ENCODE results near the gene CD8B. TPM values are rescaled to one million over a fixed set of nuclear protein-coding genes. Genes with fewer than 3 reads are reported as not detected.
"Not testable (repeated sequence)": the region's sequence is repeated elsewhere in the genome, so short reads cannot be mapped to it uniquely, and the experiment has no call there.

Gene CD8B
- total RNA-seq (2021) = 0.24 TPM in 1 of 2 replicates, not detected in the other
- long read RNA-seq = 0 reads

GRCh38 chr2:86861628-86862379 is at the start of gene CD8B:
TSS of gene CD8B (minus strand) at chr2:86861886. CDS start at chr2:86861865, 21 bp downstream.
- H3K18ac ChIP-seq (ENCODE audit: insufficient read length, low read depth, low read length); H3K4me1 Mint-ChIP-seq; H4K91ac ChIP-seq (ENCODE audit: insufficient read length, low read depth, low read length); H2BK20ac ChIP-seq (ENCODE audit: low read depth, low read length, poor library complexity, severe bottlenecking); H3K9ac ChIP-seq (ENCODE audit: extremely low read depth, insufficient read length, low read length); H3K4me1 ChIP-seq (ENCODE audit: insufficient read depth, low read length); H2AFZ ChIP-seq (ENCODE audit: low read length); H2BK5ac ChIP-seq (ENCODE audit: insufficient read length, low read length); H3K4ac ChIP-seq (ENCODE audit: low read depth, low read length); H3T11ph ChIP-seq (ENCODE audit: low read length); H3K56ac ChIP-seq (ENCODE audit: insufficient read length, low read depth, low read length); H2BK120ac ChIP-seq (ENCODE audit: low read depth, low read length, poor library complexity, severe bottlenecking); H3K36me3 Mint-ChIP-seq (ENCODE audit: insufficient read depth in 1 of 3, low read depth in 3 of 3); H3K14ac ChIP-seq (ENCODE audit: insufficient read depth, low read length); H3K23me2 ChIP-seq (ENCODE audit: insufficient read length, low read depth, low read length, poor library complexity, severe bottlenecking); H3K4me2 ChIP-seq (ENCODE audit: insufficient read depth, insufficient read length, low read length); H3K9me3 Mint-ChIP-seq; H3K27ac Mint-ChIP-seq; H3K9me3 ChIP-seq (ENCODE audit: control insufficient read depth, low read depth, low read length); H4K20me1 ChIP-seq (ENCODE audit: control insufficient read depth, insufficient read depth, insufficient read length); H2BK15ac ChIP-seq (ENCODE audit: low read depth, low read length); H3K27ac ChIP-seq (ENCODE audit: insufficient read length, low read depth, low read length); H3K27me3 ChIP-seq (ENCODE audit: insufficient read depth, low read length); H4K8ac ChIP-seq (replicated peaks; ENCODE audit: insufficient read length, low read depth, low read length); H3K23ac ChIP-seq (ENCODE audit: insufficient read length, low read depth, low read length); H4K5ac ChIP-seq (ENCODE audit: insufficient read length, low read depth, low read length); H2BK12ac ChIP-seq (ENCODE audit: insufficient read length, low read depth, low read length); H3K79me1 ChIP-seq (ENCODE audit: insufficient read depth, low read depth, low read length, poor library complexity, severe bottlenecking); H3K79me2 ChIP-seq (ENCODE audit: insufficient read depth, low read length); H2AK5ac ChIP-seq (ENCODE audit: insufficient read length, low read length): not testable (repeated sequence)
- WGBS (ENCODE audit: extremely low coverage, insufficient read length, low lambda C conversion rate) = no CpG with 5 or more reads among the region's 55 CpGs
- peak; percentile 43 for DNase-seq
- Mint-ChIP-seq H3K27me3 (ENCODE audit: low read depth) (peaks cover 36% of the 10 kb centered on the region), H3K4me3 (peak within 1 kb of the TSS; percentile 50 to 73)

GRCh38 chr2:86905868-86906267 is 44.2 kb upstream of the CD8B start:
- H3K27ac ChIP-seq (ENCODE audit: insufficient read length, low read depth, low read length); H3K23ac ChIP-seq (ENCODE audit: insufficient read length, low read depth, low read length); H3T11ph ChIP-seq (ENCODE audit: low read length); H3K4me3 Mint-ChIP-seq; H3K27me3 Mint-ChIP-seq (ENCODE audit: low read depth); H2AK5ac ChIP-seq (ENCODE audit: insufficient read length, low read length); H3K36me3 Mint-ChIP-seq (ENCODE audit: insufficient read depth in 1 of 3, low read depth in 3 of 3); H3K27ac Mint-ChIP-seq; H3K4me1 ChIP-seq (ENCODE audit: insufficient read depth, low read length); H3K9me3 ChIP-seq (ENCODE audit: control insufficient read depth, low read depth, low read length); H2BK20ac ChIP-seq (ENCODE audit: low read depth, low read length, poor library complexity, severe bottlenecking); H3K23me2 ChIP-seq (ENCODE audit: insufficient read length, low read depth, low read length, poor library complexity, severe bottlenecking); H2AFZ ChIP-seq (ENCODE audit: low read length); H3K9me3 Mint-ChIP-seq; H2BK12ac ChIP-seq (ENCODE audit: insufficient read length, low read depth, low read length); H4K5ac ChIP-seq (ENCODE audit: insufficient read length, low read depth, low read length); H2BK120ac ChIP-seq (ENCODE audit: low read depth, low read length, poor library complexity, severe bottlenecking); H3K79me2 ChIP-seq (ENCODE audit: insufficient read depth, low read length); H4K91ac ChIP-seq (ENCODE audit: insufficient read length, low read depth, low read length); H2BK5ac ChIP-seq (ENCODE audit: insufficient read length, low read length); H2BK15ac ChIP-seq (ENCODE audit: low read depth, low read length); H3K4me2 ChIP-seq (ENCODE audit: insufficient read depth, insufficient read length, low read length); H3K27me3 ChIP-seq (ENCODE audit: insufficient read depth, low read length); H3K79me1 ChIP-seq (ENCODE audit: insufficient read depth, low read depth, low read length, poor library complexity, severe bottlenecking); H4K20me1 ChIP-seq (ENCODE audit: control insufficient read depth, insufficient read depth, insufficient read length); H3K9ac ChIP-seq (ENCODE audit: extremely low read depth, insufficient read length, low read length); H3K14ac ChIP-seq (ENCODE audit: insufficient read depth, low read length); DNase-seq; H3K4me1 Mint-ChIP-seq; H3K18ac ChIP-seq (ENCODE audit: insufficient read length, low read depth, low read length); H3K56ac ChIP-seq (ENCODE audit: insufficient read length, low read depth, low read length); H3K4ac ChIP-seq (ENCODE audit: low read depth, low read length); H4K8ac ChIP-seq (replicated peaks; ENCODE audit: insufficient read length, low read depth, low read length): not testable (repeated sequence)
- no CpG with 5 or more reads among the region's 1 CpG for WGBS (ENCODE audit: extremely low coverage, insufficient read length, low lambda C conversion rate)
